Right renal cortex interstitium (tissue), 3 donors: ENCODE measurements around the gene ALPL. TPM values are rescaled to one million over a fixed set of nuclear protein-coding genes. Genes with fewer than 3 reads are reported as not detected.
"Not testable (repeated sequence)": the region's sequence is repeated elsewhere in the genome, so short reads cannot be mapped to it uniquely, and the experiment has no call there.

Source experiments
- DNase-seq, 3 donors: peaks; one replicate each; pipeline ENCODE4 v3.0.0-alpha.2; 2013; ENCODE audit warnings: low read depth in 3 of 3, low spot score in 2 of 3
- polyA plus RNA-seq, 3 donors: library from polyadenylated mRNA; unstranded; fragments of 120-200 nt; gene quantifications; one replicate each; pipeline ENCODE4 v1.2.1, GENCODE V29; 2013; ENCODE audit not compliant: insufficient read length in 3 of 3

ALPL gene
- 10 to 100 TPM; 29.1 to 30.4 (median 30.2) TPM for polyA plus RNA-seq

GRCh38 chr1:21509351-21510112 lies at the start of gene ALPL:
ALPL (plus strand) TSS chr1:21509423; CDS start chr1:21554082, 44,659 bp downstream.
- DNase-seq, result no peak

- DNase-seq, result not testable (repeated sequence)
Observed at GRCh38 chr1:21465127-21465526, 44.1 kb upstream of the ALPL start.

- not testable (repeated sequence) for DNase-seq
Observed at GRCh38 chr1:21467946-21468345, 41.3 kb upstream of the ALPL start.

- no peak for DNase-seq
Observed at GRCh38 chr1:21468599-21468998, 40.6 kb upstream of the ALPL start.

DNA sequence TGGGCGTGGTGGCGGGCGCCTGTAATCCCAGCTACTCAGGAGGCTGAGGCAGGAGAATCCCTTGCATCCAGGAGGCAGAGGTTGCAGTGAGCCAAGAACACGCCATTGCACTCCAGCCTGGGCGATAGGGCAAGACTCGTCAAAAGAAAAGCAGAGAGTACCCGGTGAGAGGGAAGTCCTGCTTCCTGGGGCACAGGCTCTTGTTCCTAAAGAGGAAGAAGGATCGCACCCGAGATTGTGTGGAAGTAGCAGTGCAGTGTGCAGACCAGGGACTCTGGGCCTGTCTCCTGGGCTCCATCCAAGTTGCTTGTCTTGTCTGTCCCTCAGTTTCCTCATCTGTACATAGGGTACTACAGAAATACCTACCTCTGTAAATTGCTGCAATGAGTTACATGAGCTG lies 39.6 kb upstream of the ALPL start:
- no peak for DNase-seq

DNA sequence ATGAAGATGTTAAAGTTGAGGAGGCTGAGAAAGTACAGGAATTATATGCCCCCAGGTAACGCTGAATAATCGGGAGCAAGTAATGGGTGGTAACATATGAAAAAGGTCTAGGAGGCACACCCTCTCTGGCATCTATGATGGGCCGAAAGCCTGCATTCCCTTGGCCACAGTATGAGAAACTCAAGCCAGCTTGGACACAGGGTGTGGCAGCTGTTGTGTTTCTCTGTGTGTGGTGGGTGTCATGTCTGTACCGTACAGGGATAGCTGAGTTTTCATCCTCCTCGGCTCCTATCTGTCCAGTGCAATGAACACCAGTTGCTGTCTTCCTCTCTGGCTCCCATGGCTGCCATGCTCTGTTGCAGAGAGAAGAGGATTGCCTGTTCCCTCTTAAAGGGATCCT lies 36.4 kb upstream of the ALPL start:
- DNase-seq, result no peak

DNA sequence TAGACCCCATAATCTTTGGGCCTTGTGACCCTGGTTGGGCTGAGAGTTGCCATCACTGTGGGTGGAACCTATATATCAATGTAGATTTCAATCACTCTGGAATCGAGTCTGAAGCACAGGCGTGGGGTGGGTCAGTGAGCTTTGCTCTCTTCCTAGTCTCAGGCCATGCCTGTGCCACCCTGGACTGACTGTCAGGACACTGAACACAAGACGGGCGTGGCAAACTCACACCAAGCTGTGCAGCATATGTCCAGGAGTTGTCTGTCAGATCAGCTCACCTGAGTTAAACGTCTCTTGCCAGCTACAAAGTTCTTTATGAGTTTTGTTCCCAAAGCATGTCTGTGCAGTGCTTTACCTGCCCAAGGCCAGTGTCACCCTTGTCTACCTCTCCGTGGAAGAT lies 30.9 kb upstream of the ALPL start:
- no peak for DNase-seq

DNA sequence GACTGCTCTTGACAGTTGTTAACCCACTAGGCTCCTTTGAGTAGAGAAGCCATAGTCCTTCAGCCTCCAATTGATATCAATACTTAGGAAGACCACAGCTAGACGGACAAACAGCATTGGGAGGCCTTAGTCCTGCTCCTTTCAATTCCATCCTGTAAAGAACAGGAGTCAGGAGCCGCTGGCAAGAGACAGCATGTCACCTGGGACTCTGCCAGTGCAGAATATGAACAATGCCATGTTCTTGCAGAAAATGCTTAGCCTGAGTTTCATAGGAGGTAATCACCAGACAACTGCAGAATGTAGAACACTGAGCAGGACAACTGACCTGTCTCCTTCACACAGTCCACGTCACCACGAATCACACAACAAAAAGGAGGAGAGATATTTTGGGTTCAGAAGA lies 25.3 kb upstream of the ALPL start:
- DNase-seq, result not testable (repeated sequence)

- DNase-seq, result no peak
Observed at GRCh38 chr1:21489146-21489545, 20.1 kb upstream of the ALPL start.

DNA sequence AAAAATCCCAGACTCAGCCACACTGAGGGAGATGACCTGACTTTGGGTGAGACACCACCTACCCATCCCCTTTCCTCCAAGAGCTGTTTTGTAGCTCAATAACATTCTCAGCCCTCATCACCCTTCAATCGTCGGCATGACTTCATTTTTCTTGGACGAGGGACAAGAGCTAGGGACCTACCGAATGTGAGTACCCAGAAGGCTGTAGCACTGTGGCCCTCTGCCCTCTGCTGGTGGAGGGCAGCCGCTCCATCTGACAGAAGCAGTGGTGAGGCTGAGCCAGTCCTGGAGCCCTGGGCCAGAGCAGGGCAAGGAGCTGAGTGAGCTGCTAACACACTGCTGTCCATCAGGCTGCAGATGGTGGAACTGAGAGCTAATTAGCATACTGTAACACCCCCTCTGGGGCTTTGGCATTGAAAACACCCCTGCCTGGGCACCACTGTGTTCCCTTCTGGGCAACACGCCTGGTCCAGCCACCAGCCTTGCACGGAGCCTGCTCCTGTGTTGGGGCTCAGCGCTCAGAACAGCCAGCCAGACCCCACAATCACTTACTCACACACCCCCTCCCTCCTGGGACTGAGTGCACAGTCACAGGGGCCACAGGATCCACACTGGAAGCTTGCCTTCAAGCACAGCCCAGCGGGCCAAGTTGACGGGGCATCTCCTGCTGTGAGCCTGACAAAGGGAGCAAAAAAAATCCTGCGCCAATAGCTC lies 18.3 kb upstream of the ALPL start:
- no peak for DNase-seq

- DNase-seq, result no peak
Observed at GRCh38 chr1:21491488-21492355, 17.5 kb upstream of the ALPL start.

DNA sequence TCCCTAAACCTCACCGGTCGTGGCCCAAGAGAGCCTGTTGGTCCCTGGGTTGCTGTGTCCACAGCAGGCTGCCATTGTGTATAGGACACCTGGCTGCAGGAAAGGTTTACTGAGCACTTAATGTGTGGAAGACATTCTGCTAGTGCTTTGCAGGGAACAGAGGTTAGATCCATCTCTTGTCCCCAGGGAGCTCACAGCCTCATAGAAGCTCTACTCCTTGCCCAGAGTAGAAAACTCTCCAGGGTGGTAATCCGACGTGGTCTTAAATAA lies 16.9 kb upstream of the ALPL start:
- no peak for DNase-seq

DNA sequence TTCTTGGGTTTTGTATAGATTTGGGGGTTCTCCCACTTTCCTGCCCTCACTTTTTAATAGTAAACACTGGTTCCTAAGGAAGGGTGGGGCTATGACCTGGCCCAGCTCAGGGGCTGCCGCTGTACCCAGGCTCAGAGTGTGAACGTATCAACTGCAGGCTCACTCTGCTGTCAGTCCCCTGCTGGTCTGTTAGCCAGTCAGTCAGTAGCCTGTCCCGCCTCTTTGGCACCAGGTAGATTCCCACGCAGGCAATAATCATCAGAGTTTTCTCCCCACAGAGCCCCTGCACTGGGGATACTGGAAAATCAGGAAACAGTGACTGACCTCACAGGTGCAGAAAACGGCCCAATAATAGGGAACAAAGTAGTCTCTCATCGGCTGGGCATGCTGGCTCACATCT lies 15.0 kb upstream of the ALPL start:
- no peak for DNase-seq

DNA sequence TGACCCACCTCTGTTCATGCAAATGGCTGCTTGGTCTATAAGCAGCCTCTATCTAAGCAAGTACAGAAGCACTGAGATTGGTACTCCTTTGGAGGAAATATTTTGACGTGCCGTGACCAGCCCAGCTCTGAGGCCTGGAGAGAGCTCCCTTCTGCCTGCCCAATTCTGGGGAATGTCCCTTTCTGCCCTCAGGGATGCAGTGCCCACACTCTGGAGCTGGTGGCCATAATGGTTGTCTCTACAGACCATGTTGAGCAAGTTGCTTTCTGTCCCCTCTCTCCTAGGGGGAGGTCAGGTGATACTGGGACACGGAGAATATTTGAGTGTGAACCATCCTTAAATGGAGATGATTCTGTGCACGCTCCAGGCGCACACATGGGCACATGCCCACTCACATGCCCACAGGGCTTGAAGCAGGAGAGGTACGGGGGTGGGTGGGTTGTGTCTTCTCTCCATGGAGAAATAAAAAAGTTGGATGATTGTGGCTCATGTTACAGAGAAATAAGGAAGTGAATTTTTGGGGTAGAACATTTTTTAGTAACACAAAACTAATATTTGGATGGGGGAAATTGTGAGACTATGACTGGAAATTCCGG lies 13.9 kb upstream of the ALPL start:
- no peak for DNase-seq

- no peak for DNase-seq
Observed at GRCh38 chr1:21496063-21496462, 13.2 kb upstream of the ALPL start.

- no peak for DNase-seq
Observed at GRCh38 chr1:21496886-21497285, 12.3 kb upstream of the ALPL start.

- no peak for DNase-seq
Observed at GRCh38 chr1:21497466-21498061, 11.7 kb upstream of the ALPL start.

DNA sequence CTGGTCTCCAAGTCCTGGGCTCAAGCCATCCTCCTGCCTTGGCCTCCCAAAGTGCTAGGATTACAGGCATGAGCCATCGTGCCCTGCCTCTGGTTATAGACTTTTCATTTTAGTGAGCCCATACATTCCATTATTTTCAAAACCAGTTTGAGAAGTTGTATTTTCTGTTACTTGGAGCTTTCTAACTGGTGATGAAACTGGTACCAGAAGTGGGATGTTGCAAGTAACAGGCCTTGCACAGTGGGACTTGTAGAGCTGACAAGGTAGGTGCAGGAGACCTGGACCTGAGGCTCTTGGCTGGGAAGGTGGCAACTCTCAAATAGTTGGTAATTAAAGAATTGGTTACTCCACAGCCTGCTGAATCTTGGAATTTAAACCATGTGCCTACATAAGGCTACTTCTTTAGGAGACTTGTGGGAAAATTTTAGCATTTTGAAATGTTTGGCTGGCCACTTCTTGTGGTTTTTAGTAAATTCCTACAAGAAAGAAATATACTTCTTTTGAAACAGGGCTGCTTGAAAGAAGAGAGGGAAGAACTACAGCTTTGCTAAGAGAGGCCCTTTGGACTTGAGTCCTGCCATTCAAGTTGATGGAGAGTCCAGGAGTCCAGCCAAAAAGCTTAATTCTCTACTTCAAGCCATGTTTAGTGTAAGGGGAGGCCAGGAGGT lies 9.8 kb upstream of the ALPL start:
- no peak for DNase-seq

DNA sequence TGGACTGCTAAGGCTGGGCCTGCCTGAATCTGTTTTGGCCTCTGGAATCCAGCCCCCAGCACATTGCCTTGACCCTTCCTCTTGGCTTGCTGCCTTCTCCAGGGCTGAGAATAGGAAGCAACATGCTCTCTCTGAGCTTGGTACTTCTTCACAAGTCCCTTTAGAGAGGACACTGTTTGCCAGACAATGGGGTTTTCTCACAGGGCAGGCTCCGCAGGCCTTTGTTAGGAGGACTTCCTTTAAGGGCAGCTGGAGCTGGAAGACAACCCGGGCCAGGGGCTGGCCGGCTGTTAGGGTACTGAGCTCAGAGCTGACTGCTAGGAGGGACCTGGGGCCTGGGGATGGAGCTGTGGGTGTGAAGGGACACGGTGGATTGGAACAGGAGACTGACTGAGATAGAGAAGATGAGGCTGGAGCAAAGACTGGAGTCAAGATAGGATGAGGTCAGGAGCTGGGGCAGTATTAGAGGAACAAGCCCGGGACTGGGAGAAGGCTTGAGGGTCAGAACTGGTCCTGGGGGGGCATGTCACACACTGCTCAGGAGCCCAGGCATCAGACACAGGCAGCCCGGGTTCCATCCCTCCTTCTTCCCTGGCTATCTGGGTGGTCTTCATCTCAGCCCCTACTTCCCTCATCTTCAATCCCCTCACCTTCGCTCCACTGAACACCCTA lies 5.4 kb upstream of the ALPL start:
- no peak for DNase-seq

GRCh38 chr1:21506804-21507203 lies 2.4 kb upstream of the ALPL start:
- no peak for DNase-seq
